LNCaP clone FGC (cell line): ENCODE results near the gene RPL22.

Experiments used
- DNase-seq: peaks from one replicate; pipeline ENCODE4 v3.0.0-alpha.2; 2011; ENCODE audit warnings: low read depth
- H3K4me3 ChIP-seq: 2 replicates; pipeline ENCODE4 v1.5.1; 2011; ENCODE audit warnings: mild to moderate bottlenecking, low read depth, low read length, control low read depth
- CTCF ChIP-seq: IDR thresholded peaks from 2 replicates; pipeline ENCODE4 v1.5.1; 2012; ENCODE audit warnings: mild to moderate bottlenecking; ENCODE audit not compliant: control insufficient read depth, insufficient read depth; ENCODE audit errors: extremely low read depth

Gene RPL22

DNA sequence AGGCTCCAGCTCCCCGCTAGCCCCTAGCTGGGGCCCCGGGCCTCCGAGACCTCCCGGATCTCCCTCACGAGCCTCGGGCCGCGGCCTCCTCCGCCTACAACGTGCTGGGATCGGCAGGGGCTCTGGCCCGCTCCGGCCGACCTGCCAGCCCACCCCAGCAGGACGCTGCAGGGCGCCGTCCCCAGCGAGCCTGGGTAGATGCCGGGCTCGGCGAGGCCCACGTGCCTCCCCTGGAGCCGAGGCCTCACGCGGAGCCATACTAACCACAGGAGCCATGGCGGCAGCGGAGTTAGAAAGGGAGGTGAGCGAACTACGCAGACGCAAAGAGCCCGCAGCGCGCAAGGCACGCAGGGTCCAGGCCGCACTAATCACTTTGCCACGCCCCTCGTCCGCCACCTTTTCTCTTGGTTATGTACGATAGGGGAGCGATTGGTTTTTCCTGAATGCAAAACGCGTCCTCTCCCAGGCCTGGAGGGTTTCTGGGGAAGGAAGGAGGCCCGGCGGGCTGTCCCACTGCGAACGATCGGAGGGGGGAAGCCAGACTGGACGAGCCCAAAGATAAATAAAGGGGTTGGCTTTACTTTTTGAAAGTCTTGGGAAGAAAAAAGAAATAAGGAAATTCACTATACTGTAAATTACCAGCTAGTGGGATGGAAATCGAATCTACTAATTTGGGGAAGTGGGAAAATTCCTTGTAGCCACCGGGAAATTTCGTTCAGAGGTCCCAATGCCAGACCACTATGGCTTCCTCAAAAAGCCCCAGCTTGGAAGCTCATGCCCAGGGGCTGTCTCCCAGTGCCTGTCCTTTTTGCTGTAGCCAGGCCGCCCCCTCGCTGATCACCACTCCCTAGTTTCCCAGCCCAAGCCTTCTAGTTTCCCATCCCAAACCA is at the start of gene RPL22:
Gene RPL22, minus strand, starts transcription at position 298 of the 890 bp plus-strand sequence. Its CDS starts 22 bp downstream, at position 276.
- no peak for TF ChIP-seq CTCF
- peak within 1 kb of the TSS; percentile 99 for H3K4me3 ChIP-seq
- DNase-seq, result peak; percentile 97

- TF ChIP-seq CTCF, result no peak
- DNase-seq, result no peak
- H3K4me3 ChIP-seq, result no peak overlapping the region
These were observed 48.9 kb upstream of the RPL22 start for GRCh38 chr1:6248161-6248776.

- no peak overlapping the region for H3K4me3 ChIP-seq
- no peak for TF ChIP-seq CTCF
- no peak for DNase-seq
These were observed 48.3 kb upstream of the RPL22 start for GRCh38 chr1:6247651-6248050.

- DNase-seq, result no peak
- no peak overlapping the region for H3K4me3 ChIP-seq
These were observed 47.4 kb upstream of the RPL22 start for GRCh38 chr1:6246497-6247467.

DNA sequence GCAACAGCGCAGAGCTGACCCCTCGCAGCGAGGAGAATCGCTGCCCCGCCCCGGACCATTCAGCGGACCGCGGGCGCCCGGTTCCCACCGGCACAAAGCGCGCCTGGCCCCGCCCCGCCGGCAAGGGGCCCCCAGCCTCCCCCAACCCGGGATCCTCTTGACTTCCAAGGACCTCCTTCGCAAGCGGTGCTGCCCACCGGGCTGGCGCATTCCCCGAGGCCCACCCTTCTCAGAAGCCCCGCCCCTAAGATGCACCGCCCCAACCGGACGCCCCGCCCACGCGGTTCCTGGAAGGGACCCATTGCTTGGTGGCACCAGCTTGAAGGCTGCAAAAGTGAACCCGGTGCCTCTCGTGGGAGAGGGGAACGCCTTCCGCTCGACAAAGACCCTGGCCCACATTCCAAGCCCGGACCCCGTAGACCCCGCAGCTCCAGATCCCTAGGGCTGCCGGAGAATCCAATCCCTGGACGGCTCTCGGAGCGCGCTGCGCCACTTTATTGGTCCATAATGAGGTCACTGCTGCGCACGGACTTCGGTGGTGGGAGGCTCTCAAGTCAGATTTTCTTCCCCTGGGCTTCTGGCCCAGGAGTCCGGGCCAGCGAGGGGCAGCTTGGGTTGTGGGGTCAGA is 46.6 kb upstream of the RPL22 start:
- H3K4me3 ChIP-seq, result no peak overlapping the region
- DNase-seq, result no peak
- TF ChIP-seq CTCF, result no peak

More at GRCh38 chr1:6246497-6247467, 47.4 kb upstream of the RPL22 start:
- peak; percentile 89 for TF ChIP-seq CTCF

DNA sequence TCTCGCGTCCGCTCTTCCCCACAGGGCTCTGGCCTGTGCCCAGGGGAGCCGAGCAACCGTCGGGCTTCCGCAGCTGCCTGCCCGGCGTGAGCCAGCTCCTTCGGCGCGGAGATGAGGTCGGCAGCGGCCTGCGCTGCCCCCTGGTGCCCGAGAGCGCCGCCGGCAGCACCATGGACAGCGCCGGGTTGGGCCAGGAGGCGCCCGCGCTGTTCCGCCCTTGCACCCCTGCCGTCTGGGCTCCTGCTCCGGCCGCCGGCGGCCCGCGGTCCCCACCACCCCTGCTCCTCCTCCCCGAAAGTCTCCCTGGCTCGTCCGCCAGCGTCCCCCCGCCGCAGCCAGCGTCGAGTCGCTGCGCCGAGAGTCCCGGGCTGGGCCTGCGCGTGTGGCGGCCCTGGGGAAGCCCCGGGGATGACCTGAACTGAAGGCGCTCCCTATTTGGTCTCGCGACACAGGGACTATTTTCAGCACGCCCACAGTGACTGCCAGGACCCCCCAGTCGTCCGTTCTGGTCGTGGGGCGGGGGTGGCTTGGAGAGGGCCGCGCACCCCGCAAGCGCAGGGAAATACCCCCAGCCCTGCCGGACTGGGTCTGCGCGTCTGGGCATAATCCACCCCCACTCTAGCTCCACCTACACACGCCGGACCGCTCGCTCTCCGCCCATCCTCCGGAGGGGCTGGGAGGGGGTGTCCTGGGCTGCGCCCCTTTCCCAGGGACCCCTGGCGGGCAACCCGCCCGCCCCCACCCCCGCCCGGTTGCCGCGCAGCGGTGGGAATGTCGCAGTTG is 45.9 kb upstream of the RPL22 start:
- peak; percentile 22 for DNase-seq
- TF ChIP-seq CTCF, result peak; percentile 92
- no peak overlapping the region for H3K4me3 ChIP-seq
